GM12892 (cell line): ENCODE data around the gene RASA3.

ENCODE experiments used
- DNase-seq: peaks from one replicate; pipeline ENCODE4 v3.0.0; 2011; ENCODE audit not compliant: insufficient read length
- FAIRE-seq: peaks from 2 replicates; lab custom pipeline; 2011; peaks lifted over from hg19 to GRCh38; lab: Jason Lieb, UNC
- POLR2A ChIP-seq: IDR thresholded peaks from 2 replicates; pipeline ENCODE4 v1.6.1; 2011; ENCODE audit warnings: low read depth, low read length, control low read depth
- POLR2AphosphoS5 ChIP-seq: IDR thresholded peaks from 2 replicates; pipeline ENCODE4 v1.6.1; 2011; ENCODE audit warnings: low read depth, low read length, control low read depth
- TAF1 ChIP-seq: IDR thresholded peaks from 2 replicates; pipeline ENCODE4 v1.6.1; 2011; ENCODE audit warnings: low read depth, mild to moderate bottlenecking, control low read depth, low read length, borderline replicate concordance

RASA3 gene

DNA sequence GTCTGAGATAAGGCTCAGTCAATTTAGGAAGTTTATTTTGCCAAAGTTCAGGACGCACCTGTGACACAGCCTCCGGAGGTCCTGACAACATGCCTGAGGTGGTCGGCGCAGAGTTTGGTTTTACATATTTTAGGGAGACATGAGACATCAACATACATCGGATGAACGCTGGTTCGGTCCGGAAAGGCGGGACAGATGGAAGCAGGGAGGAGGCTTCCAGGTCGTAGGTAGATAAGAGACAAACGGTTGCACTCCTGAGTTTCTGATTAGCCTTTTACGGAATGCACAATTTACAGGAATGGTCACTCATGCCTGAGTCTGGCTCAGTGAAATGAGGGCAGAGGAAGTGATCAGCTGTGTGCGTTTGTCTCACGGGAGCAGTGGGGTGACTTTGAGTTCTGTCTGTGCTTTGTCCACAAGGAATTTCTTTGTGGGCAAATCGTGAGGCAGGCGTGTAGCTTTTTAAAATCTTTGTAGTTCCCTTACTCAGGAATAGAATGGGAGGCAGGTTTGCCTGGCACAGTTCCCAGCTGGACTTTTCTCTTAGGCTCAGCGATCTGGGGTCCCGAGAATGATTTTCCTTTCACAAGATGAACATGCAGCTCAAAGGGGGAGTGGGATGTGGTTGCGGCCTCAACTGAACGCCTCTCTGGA is 194.8 kb downstream of the RASA3 start:
- DNase-seq (no peak), FAIRE-seq (no peak)
- no peak for TF ChIP-seq POLR2AphosphoS5
- TF ChIP-seq POLR2A = no peak
- TF ChIP-seq TAF1 = no peak

GRCh38 chr13:113937073-113937472 is 195.3 kb downstream of the RASA3 start:
- TF ChIP-seq POLR2A = no peak
- TF ChIP-seq POLR2AphosphoS5 = no peak
- no peak for TF ChIP-seq TAF1
- FAIRE-seq = no peak
- no peak for DNase-seq

DNA sequence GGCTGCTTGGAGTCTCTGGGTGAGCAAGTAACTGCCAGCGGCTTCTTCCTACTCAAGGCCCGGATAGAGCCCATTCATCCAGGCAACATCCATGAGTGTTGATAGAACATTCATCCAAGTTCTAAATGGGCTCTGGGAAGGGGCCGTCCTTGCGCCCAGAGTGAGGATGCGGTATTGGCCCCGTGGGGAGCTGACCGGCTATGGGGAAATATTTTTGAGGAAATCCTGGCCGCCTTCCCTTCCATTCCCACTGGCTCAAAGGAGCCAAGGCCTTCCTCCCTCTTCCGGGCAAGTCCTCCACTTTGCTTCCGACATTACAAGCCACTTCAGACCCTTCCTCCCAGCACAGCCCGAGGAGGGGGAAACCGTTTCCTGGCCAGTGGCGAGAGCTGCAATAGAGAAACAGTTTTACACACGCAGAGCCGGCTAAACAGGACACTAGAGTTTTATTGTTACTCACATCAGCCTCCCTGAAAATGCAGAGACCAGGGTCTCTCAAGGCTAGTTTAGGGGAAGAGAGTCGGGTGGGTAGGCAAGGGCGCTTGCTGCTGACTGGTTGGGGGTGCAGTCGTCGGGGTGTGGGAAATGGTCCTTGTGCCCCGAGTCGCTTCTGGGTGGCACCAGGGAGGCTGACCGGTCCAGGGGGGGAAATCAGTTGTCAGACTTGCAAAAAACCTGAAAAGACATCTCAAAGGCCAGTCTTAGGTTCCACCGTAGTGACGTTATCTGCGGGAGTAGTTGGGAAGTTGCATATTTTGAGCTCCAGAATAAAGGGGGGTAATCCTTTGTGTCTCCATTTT is 196.1 kb downstream of the RASA3 start:
- FAIRE-seq (no peak), DNase-seq (no peak)
- TF ChIP-seq TAF1 = no peak
- no peak for TF ChIP-seq POLR2A
- TF ChIP-seq POLR2AphosphoS5 = no peak

DNA sequence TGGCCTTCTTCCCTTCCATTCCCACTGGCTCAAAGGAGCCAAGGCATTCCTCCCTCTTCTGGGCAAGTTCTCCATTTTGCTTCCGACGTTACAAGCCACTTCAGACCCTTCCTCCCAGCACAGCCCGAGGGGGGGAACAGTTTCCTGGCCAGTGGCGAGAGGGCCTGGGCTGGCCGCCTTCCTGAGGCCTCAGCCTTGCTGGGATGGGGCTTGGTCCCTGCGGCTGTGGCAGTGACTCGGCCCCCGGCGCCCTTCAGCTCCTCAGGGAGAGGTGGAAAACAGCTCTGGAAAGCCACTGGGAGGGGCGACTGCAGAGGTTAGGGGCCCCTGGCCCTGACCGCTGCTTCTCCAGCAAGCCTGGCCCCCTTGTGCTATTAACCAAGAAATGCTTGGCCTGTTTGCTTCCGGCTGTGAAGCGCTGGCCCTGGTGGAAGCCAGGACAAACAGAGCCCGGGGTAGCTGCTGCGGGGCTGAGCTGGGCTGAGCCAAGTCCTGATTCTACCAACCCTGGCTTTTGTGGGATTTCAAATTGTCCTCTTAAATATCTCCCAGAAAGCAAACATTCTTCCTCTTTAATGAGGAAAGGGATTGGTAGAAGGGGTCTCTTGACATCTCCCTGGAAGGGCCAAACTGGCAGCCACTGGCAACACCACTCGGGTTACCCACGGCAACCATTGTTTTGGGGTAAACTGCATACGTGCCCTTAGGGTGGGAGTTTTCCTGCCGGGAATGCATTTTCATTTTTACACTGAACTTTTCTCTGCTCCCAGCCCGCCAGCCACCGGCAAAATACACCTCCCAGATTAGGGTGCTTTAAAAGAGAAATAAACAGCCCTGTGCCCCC is 197.2 kb downstream of the RASA3 start:
- no peak for DNase-seq

GRCh38 chr13:113934576-113934975 is 197.8 kb downstream of the RASA3 start:
- DNase-seq (no peak), FAIRE-seq (no peak)
- TF ChIP-seq POLR2A = no peak
- no peak for TF ChIP-seq TAF1
- no peak for TF ChIP-seq POLR2AphosphoS5

More for the DNA sequence above, 197.2 kb downstream of the RASA3 start:
- no peak for FAIRE-seq
- no peak for TF ChIP-seq POLR2A
- no peak for TF ChIP-seq TAF1
- TF ChIP-seq POLR2AphosphoS5 = no peak

- no peak for TF ChIP-seq POLR2A
- no peak for TF ChIP-seq TAF1
- no peak for TF ChIP-seq POLR2AphosphoS5
- no peak for DNase-seq
- FAIRE-seq = no peak
These were observed 198.5 kb downstream of the RASA3 start for GRCh38 chr13:113933901-113934300.

DNA sequence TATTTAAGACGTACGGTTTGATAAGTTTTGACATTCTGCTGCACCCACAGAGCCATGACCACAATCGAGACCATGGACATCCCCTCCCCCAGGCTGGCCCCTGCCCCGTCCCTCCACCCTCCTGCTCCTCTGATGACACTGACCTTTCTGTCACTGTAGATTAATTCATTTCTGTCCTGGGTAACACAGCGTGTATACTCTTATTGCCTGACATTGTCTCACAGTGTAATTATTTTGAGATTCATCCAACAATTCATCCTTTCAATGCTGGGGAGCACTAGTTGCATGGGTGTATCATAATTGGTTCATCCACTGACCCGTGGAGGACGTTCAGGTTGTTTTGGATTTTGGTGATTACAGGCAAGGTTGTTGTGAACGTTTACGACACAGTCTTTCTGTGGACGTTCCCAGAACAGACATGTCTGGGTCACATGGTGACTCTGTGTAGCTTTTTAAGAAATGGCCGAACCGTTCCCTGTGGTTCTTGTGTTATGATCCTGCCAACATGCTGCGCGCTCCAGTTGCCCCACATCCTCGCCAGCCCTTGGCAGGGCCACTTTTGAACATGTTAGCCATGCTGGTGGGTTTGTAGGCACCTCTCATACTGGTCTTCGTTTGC is 200.5 kb downstream of the RASA3 start:
- DNase-seq = no peak
- TF ChIP-seq TAF1 (no peak), POLR2A (no peak), POLR2AphosphoS5 (no peak)
- no peak for FAIRE-seq

GRCh38 chr13:113930671-113931637 is 201.5 kb downstream of the RASA3 start:
- TF ChIP-seq POLR2AphosphoS5 (no peak), TAF1 (no peak), POLR2A (no peak)
- peak; percentile 70 for FAIRE-seq
- DNase-seq = peak; percentile 64

DNA sequence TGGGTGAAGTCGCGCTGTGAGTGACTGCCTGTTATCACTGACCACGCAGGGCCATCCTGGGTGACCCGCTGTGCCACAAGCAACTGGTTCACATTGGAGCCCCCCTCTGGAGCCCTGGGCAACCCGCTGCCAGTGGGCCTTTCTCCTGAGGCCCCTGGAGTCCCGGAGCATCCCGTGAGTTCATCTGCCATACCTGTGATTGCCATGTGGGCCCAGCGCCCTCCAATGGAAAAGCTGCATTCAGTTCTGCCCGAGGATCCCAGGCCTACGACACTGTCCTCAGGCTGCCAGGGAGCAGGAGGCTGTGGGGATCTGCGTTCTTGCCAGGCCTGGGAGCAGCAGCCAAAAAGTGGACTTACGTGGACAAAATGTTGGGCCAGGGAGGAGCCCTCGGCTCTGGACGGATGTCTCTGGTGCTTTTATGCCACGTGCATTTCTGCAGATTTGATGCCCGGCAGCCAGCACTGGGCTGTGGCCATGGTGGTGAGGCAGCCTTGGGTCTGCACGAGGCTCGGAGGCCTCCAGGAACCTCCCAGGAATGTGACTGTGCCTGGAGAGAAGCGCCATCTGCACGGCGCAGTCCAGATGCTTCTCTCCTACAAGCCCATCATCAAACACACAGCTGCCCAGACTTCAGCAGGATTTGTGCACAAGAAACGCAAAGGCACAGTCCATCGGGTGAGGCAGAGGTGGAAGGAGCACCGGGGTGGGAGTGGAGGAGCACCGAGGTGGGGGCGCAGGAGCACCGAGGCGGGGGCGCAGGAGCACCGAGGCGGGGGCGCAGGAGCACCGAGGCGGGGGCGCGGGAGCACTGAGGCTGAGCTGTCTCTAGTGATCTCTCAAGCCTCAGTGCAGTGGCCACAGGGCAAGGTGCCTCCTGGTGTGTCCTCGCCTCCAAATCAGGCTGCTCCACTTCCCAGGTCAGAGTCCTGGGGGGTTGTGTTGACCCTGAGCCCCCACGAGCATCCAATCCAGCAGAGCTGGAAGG is 202.5 kb downstream of the RASA3 start:
- DNase-seq = no peak
- TF ChIP-seq TAF1 = no peak
- FAIRE-seq = no peak
